WERI-Rb-1 (cell line): ENCODE results near the gene MTERF1.
A peak's percentile ranks its signal among the peaks of the same experiment; 100 is the strongest.
"Not testable (repeated sequence)": the region's sequence is repeated elsewhere in the genome, so short reads cannot be mapped to it uniquely, and the experiment has no call there.

Experiments
- DNase-seq: peaks from one replicate; pipeline ENCODE4 v3.0.0-alpha.2; 2020
- H3K27ac ChIP-seq: fragments of 250-450 bp; sonication (Bioruptor Pico); 2 replicates; pipeline ENCODE4 v1.5.1; 2020; ENCODE audit warnings: mild to moderate bottlenecking, moderate library complexity
- H3K27me3 ChIP-seq: fragments of 250-450 bp; sonication (Bioruptor Pico); 2 replicates; pipeline ENCODE4 v1.5.1; 2021; ENCODE audit warnings: mild to moderate bottlenecking, low read depth, moderate library complexity; ENCODE audit not compliant: insufficient read depth, severe bottlenecking
- H3K36me3 ChIP-seq: fragments of 250-450 bp; sonication (Bioruptor Pico); 2 replicates; pipeline ENCODE4 v1.5.1; 2020; ENCODE audit warnings: mild to moderate bottlenecking, moderate library complexity
- H3K4me3 ChIP-seq: 2 replicates; pipeline ENCODE4 v1.5.1; 2011; ENCODE audit warnings: low read depth, mild to moderate bottlenecking, control low read depth, low read length
- H3K9me3 ChIP-seq: fragments of 250-450 bp; sonication (Bioruptor Pico); 2 replicates; pipeline ENCODE4 v1.5.1; 2021; ENCODE audit warnings: mild to moderate bottlenecking, moderate library complexity; ENCODE audit not compliant: severe bottlenecking
- TF ChIP-seq, protein P1 (sequence below): IDR thresholded peaks from 2 replicates; pipeline ENCODE4 v1.5.1; 2011; ENCODE audit warnings: low read depth, mild to moderate bottlenecking, control low read depth, inconsistent platforms, low read length

MTERF1 gene

GRCh38 chr7:91899563-91899962 lies 19.1 kb upstream of the MTERF1 start:
- H3K9me3 ChIP-seq: no peaks in the 10 kb centered on the region
- no peaks in the 10 kb centered on the region for H3K27me3 ChIP-seq
- TF ChIP-seq, protein P1, sequence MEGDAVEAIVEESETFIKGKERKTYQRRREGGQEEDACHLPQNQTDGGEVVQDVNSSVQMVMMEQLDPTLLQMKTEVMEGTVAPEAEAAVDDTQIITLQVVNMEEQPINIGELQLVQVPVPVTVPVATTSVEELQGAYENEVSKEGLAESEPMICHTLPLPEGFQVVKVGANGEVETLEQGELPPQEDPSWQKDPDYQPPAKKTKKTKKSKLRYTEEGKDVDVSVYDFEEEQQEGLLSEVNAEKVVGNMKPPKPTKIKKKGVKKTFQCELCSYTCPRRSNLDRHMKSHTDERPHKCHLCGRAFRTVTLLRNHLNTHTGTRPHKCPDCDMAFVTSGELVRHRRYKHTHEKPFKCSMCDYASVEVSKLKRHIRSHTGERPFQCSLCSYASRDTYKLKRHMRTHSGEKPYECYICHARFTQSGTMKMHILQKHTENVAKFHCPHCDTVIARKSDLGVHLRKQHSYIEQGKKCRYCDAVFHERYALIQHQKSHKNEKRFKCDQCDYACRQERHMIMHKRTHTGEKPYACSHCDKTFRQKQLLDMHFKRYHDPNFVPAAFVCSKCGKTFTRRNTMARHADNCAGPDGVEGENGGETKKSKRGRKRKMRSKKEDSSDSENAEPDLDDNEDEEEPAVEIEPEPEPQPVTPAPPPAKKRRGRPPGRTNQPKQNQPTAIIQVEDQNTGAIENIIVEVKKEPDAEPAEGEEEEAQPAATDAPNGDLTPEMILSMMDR: no peak
- H3K36me3 ChIP-seq: no peaks in the 10 kb centered on the region
- no peak overlapping the region for H3K4me3 ChIP-seq
- DNase-seq: no peak
- H3K27ac ChIP-seq: no peak overlapping the region

DNA sequence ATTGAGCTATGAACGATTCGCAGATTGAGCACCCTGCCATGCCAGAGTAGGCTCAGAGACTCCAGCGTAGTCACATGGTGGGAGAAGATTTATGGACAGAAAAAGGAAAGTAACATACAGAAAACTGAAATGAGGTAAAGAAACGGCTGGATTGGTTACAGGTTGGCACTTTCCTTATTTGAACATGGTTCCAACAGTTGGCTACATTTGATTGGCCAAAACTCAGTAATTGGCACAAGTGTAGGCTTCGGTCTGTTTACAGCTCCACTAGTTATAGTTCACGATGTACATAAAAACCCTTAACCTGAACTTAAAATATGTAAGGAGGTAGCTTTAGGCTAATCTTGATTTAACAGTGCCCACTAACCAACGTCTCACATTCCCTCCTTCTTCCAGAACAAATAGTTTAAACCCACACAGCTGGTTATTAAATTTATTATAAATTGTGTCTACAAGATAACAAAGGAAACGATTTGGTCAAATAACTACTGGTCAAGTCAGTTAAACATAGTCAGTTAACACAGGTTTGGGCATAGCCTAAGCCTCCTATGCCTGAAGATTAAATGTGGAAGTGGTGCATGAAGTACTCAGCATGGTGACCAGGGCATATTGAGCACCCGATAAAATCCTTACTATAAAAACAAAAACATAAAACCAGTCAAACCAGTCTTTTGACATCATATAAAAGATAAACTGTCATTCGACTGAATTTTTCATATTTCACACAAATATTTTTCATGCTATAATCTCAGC lies 17.9 kb upstream of the MTERF1 start:
- TF ChIP-seq, protein P1: no peak
- Histone ChIP-seq H3K9me3 (no peaks in the 10 kb centered on the region), H3K36me3 (no peaks in the 10 kb centered on the region), H3K27ac (no peak overlapping the region), H3K27me3 (no peaks in the 10 kb centered on the region), H3K4me3 (no peak overlapping the region)
- DNase-seq: no peak

- no peaks in the 10 kb centered on the region for H3K27me3 ChIP-seq
- TF ChIP-seq, protein P1: no peak
- H3K27ac ChIP-seq: peak overlapping the region; percentile 79
- no peaks in the 10 kb centered on the region for H3K36me3 ChIP-seq
- H3K4me3 ChIP-seq: 0 out of 2 replicates have a peak overlapping the region, but pooled peaks have one; percentile 2
- no peak for DNase-seq
- no peaks in the 10 kb centered on the region for H3K9me3 ChIP-seq
These were observed 14.4 kb upstream of the MTERF1 start for GRCh38 chr7:91894781-91895480.

DNA sequence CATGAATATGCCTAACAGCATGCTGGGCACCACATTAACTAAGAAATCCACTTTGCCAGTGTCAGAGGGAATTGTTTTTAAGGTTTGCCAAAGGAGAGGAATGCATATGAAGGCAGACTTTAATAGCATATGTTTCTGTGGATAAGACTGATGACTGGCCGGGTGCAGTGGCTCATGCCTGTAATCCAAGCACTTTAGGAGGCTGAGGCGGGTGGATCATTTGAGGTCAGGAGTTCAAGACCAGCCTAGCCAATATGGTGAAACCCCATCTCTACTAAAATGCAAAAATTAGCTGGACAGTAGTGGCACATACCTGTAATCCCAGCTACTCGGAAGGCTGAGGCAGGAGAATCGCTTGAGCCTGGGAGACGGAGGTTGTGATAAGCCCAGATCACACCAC lies 13.2 kb upstream of the MTERF1 start:
- not testable (repeated sequence) for H3K36me3 ChIP-seq, H3K9me3 ChIP-seq, H3K27me3 ChIP-seq
- Histone ChIP-seq H3K4me3 (peak overlapping the region; percentile 2), H3K27ac (peak overlapping the region; percentile 79)
- DNase-seq: peak; percentile 80

- Histone ChIP-seq H3K27ac (peak overlapping the region; percentile 79), H3K4me3 (no peak overlapping the region; the same call in 1 of the 2 replicates)
- DNase-seq: peak; percentile 88
These were observed 12.4 kb upstream of the MTERF1 start for GRCh38 chr7:91892821-91893340.

More at GRCh38 chr7:91892821-91893340, 12.4 kb upstream of the MTERF1 start:
- Histone ChIP-seq H3K27me3 (no peaks in the 10 kb centered on the region), H3K9me3 (no peaks in the 10 kb centered on the region), H3K36me3 (no peaks in the 10 kb centered on the region)
- TF ChIP-seq, protein P1: no peak
